ENCODE measurements around the gene KRT82. TPM values are rescaled to one million over a fixed set of nuclear protein-coding genes. Genes with fewer than 3 reads are reported as not detected.

Gene KRT82
- polyA plus RNA-seq, 3 donors = not detected

DNA sequence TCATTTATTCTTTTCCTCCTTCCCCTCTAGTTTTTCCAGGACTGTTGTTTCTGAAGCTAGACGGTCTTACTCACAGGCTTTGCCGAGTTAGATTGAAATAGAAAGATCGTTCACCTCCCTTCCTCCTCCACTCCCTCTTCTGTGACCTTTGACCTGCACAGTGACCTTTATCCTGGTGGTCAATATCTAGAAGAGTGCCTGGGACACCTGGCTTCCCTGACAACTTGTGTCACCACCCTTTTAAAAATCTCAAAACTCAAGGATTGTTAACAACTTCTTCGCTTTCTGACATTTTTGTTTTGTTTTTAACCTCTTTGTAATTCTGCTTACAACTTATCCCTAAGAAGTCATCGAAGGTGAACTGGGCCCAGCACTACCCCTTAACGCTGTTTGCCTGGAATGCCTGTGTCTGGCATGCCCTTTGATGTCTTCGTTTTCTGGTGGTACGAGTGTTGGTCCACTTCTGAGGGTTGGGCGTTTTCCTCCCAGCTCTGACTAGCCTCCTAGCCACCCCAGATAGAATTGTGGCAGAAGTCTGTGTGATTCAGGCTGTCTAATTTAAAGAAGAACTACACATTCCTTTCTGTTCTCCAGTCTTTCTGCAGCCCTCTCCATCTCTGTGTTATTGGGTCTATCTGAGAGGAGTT lies 30.8 kb upstream of the KRT82 start:
- WGBS, 3 donors = 61 to 78% (median 76%) methylated on average over 9 of the region's 9 CpGs
- no peak overlapping the region for H3K27ac ChIP-seq (ENCODE audit: low read depth, low read length)

DNA sequence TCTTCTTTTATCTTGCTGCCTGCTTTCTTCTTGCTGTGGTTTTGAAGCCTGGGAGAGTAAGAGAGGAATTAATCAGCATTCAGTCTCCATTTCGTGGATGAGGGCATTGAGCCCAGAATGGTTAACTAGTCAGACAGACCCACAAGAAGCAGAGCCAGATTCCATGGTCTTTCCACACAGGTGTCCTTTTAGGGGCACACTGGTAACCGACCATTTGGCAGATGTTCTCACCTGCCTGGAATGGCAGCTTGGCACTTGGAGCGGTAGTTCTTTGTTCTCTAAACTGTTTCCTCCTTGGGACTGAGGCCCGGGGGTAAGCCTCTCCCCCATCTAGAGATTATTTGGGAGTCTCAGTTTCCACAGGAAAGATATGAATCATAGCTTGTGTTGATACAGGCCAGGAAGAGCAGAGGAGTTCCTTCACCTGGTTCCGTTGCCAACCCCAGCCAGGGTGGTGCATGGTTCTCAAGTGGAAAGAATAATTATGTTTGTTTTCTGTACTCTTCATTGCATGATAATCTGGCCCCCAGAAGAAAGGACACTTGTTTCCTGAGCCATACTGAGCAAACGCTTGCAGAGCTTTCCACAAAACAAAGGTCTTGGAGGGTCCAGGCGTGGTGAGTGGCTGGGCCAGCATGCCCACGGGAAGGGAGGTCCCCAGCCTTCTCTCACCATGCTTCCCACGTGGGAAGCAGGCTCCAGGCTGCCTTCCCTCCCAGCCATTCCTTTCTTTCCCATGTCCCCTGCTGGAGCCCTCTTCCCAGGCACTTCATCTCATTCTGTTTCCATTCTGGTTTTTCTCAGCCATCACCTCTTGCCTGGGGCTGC lies 30.1 kb upstream of the KRT82 start:
- WGBS, 3 donors = 46 to 61% (median 55%) methylated on average over 9 of the region's 9 CpGs
- no peak overlapping the region for H3K27ac ChIP-seq (ENCODE audit: low read depth, low read length)

DNA sequence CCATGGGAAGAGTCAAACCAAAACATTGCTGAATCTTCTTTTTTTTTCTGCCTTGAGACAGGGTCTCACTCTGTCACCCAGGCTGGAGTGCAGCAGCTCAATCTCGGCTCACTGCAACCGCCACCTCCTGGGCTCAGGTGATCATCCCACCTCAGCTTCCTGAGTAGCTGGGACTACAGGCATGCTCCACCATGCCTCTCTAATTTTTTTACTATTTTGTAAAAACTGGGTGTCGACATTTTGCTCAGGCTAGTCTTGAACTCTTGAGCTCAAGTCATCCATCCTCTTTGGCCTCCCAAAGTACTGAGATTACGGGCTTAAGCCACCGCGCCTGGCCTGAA lies 29.5 kb upstream of the KRT82 start:
- no peak overlapping the region for H3K27ac ChIP-seq (ENCODE audit: low read depth, low read length)
- 77 to 83% (median 82%) methylated on average over 6 of the region's 6 CpGs for WGBS, 3 donors

DNA sequence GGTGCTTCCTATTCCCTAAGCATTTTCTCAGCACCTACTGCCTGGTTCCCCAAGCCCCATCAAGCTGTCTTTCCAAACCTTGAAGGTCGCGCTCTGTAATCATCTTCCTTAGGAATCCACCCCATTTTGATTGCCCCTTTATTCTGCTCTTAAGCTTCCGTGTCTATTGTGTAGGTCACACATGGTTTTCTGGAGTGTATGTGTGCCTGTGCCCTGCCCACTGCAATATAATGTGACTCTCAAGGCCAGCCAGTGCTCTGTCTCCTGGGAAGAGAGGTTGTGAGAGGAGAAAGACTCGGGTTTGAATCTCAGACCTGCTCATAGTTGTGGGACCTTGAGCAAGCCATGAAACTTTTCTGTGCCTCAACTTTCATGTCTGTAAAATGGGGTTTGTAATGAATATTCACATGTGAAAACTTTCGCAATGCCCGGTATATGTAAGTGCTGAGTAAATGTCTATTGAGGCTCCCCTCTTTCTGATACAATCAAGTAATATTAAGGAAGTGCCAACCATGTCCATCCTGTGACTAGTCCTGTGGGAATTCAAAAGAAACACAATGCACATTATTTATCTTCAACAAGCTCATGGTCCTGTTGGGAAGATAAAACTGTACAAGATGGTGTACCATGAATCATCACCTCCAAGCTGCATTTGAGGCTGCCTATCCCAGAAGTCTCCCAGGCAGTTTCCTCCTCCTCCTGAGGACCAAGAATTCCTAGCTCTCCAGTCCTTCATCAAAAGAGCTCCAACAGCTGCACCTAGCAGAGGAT lies 28.8 kb upstream of the KRT82 start:
- WGBS, 3 donors = 89 to 93% (median 90%) methylated on average over 6 of the region's 6 CpGs
- no peak overlapping the region for H3K27ac ChIP-seq (ENCODE audit: low read depth, low read length)

DNA sequence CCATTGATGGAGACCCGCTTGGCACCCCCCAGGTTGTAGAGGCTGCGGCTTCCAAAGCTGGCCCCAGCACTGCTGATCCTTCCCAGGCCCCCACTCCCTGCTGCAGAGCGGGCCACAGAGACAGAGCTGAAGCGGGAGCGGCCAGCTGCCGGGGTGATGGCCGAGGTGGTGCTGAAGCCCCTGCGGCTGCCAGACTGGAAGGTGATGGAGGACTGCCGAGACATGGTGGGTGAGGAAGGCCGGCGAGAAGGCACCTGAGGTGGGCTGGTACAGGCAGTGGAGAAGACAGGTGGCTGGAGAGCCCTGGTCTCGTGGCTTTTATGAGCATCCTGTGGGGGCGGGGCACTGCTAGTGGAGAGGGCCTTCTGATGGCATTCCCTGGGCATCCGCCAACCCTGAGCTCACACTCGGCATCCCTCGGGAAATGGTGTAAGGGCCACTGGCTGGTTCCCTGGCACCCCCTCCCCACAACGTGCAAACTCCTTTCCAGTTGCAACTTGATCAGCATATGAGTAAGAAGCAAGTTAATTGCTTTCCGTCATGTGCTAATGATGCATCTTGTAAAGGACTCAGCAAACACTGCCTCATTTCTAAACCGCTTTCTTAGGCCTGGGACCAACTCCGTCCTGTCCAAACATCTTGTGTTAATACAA lies 28.1 kb upstream of the KRT82 start, which contains the start of gene KRT75:
Gene KRT75, minus strand, starts transcription at position 291 of the 653 bp plus-strand sequence. Its CDS starts 67 bp downstream, at position 224.
- H3K27ac ChIP-seq (ENCODE audit: low read depth, low read length) = no peak within 1 kb of the TSS
- WGBS, 3 donors = 80 to 88% (median 86%) methylated on average over 19 to 20 of the region's 20 CpGs

DNA sequence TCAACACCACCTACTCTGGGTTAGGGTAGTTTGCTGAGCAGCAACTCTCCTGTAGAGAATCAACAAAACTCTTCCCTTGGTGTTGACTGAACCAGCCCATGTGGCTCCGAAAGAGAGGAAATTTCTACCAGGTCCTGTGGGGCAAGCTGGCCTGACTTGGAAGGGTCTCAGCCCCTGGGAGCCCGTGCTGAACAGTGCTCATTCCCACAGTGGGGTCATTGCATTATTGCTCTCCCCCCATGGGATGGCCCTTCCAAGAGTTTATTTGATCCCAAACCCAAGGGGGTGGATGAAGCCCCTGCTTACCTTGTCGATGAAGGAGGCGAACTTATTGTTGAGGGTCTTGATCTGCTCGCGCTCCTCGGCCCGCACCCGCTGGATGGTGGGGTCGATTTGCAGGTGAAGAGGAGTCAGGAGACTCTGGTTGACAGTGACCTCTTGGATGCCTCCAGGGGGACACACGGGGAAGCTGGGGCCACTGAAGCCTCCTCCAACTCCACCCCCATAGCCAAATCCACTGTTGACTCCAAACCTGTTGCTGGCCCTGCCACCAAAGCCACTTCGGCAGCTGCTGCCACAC lies 27.5 kb upstream of the KRT82 start:
- WGBS, 3 donors = 90 to 93% (median 93%) methylated on average over 12 of the region's 12 CpGs
- H3K27ac ChIP-seq (ENCODE audit: low read depth, low read length) = no peak overlapping the region

DNA sequence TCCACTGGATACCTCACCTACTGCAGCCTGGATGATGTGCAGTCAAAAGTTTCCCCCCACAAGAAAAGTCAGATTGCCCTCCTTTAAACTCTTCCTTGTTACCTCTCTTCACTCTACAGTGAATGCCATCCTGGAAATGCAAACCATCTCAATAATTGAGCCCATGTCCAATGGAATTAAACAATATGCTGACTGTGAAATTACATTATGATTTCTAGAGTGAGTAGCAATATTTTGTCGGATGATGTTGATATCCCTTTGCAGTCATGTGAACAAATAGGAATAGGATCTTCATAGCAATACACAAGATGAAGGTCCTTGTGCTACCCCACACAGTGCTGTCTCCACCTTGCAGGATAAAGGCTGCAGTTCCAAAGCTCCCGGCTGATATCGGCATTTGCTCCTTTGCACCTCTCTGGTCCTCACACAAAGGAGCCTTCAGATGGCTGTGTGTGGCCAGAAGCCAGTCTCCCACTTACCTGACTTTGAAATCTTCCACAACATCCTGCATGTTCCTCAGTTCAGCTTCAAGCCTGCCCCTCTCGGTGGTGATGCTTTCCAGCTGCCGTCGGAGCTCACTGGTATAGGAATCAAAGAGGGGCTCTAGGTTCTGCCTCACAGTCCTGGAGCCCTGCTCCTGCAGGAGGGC lies 26.5 kb upstream of the KRT82 start:
- no peak overlapping the region for H3K27ac ChIP-seq (ENCODE audit: low read depth, low read length)
- WGBS, 3 donors = 81 to 86% (median 83%) methylated on average over 6 of the region's 6 CpGs

DNA sequence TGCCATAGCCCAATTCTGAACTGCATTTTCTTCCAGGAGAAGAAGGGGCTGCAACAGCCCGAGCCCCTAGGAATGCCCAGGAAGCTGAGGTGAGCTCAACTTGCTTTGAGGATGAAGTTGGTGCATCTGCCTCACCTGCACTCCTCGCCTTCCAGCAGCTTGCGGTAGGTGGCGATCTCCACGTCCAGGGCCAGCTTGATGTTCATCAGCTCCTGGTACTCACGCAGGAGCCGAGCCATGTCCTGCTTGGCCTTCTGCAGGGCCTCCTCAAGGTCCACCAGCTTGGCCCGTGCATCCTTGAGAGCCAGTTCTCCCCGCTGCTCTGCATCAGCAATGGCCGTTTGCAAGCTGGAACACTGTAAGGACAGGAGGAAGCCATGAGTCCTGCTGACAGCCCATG lies 22.0 kb upstream of the KRT82 start:
- H3K27ac ChIP-seq (ENCODE audit: low read depth, low read length) = no peak overlapping the region
- 83 to 89% (median 85%) methylated on average over 10 of the region's 10 CpGs for WGBS, 3 donors

DNA sequence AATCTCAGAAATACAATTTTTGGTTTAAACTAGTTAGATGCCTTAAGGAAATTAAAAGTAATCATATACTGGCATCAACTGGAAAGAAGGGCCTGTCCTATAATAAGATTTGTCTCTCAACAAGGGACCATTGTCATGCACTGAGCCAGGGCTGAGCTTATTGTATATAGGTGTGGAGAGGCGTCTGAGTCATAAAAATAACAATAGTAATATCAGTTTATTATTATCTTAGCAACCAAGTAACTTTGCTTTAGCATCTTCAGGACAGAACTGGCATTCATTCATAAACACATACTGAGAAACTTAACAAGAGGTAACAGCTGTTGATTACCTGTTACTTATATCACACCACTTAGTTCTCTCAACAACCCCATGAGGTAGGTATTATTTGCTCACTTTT lies 20.9 kb upstream of the KRT82 start:
- 83 to 97% (median 87%) methylated on average over 1 of the region's 1 CpG for WGBS, 3 donors
- H3K27ac ChIP-seq (ENCODE audit: low read depth, low read length) = no peak overlapping the region

DNA sequence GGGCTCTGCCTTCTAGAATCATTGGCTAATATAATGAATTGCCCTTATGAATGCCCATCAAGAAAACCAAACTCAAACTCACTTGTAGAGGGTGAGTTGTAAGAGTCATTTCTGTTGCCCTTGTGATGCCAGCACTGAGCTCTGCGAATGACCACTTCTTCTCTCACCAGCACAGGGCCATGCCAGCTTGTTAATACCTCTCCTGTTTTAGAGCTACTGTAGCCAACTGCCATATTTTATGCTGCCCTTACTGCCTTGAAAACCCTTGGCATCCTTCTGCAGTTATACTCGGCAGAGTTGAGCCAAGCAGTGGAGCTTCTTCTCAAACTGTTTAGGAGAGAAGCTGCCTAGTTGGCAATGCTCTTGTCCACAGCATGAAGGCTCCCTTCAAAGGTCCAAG lies 19.9 kb upstream of the KRT82 start:
- 88 to 95% (median 94%) methylated on average over 2 of the region's 2 CpGs for WGBS, 3 donors
- H3K27ac ChIP-seq (ENCODE audit: low read depth, low read length) = no peak overlapping the region

DNA sequence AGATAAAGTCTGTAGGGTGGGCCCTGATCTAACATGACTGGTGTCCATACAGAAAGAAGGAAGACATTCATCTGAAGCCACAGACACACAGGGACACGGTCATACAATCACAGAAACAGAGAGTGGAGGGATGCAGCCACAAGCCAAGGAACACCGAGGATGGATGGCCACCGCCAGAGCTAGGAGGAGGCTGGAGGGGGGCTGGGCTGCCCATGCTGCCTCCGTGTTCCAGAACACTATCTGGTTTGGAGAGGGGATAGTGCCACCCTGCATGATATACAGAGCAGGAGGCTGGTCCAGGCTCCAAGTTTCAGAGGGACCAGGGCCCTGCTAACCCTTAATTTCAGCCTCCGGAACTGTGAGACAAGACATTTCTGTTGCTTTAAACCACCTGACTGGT lies 19.3 kb upstream of the KRT82 start:
- no peak overlapping the region for H3K27ac ChIP-seq (ENCODE audit: low read depth, low read length)
- 85 to 90% (median 85%) methylated on average over 5 of the region's 5 CpGs for WGBS, 3 donors

DNA sequence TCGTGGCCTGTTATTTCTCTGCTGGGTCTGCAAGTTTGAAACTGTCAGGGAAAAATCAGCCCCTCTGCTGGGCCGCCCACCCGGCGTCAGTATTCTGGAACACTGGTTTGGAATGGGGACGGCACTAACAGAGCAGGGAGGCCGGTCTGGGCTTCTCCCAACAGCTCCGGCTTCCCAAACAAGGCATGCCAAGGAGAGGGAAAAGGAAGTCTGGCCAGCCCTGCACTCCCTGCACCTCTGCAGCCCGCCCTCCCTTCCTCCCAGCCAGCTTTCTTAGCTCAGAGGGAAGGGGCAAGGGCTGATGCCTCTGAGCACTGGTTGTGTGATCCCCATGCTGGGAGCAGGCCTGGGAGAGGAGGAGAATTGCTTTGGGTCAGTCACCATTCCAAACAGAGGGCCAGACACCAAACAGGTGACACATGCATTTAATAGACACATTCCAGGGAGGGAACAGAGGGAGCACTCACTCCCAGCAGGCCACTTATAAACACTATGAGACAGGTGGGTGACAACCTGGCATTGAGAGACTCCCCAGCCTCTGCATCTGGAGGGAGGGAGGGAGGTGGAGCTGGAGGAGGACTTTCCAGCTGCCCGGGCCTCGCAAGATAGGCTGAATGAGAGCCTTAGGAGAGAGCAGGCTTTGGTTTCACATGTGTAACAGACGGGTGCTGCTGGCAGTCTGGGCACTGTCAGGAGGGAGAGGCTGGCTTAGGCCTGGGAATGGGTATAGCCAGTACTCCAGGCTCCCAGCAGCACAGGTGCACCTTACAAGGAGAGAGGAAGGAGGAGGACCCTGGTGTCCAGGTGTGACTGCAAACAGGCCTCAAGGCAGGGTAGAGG lies 17.7 kb upstream of the KRT82 start:
- WGBS, 3 donors = 42 to 64% (median 53%) methylated on average over 11 of the region's 11 CpGs

DNA sequence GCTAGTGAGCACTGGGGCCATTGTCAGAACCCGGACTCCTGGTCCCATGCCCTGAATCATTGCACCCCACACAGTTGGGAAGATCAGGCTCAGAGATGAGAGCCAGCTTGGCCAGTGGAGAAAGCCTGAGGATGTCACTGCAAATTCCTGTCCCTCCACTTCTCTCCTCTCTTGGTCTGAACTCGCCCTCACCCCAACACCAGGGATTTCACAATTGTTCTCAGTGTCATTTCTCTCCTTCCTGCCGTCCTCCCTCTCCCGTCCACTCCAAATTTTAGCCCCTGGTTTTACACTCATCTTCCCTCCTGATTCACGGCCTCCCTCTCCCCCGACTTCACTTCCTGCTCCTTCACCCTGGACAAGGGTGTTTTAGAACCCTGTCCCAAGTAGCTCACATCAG lies 16.9 kb upstream of the KRT82 start:
- WGBS, 3 donors = 47 to 73% (median 49%) methylated on average over 6 of the region's 6 CpGs
- no peak overlapping the region for H3K27ac ChIP-seq (ENCODE audit: low read depth, low read length)

More for the DNA sequence above, 17.7 kb upstream of the KRT82 start:
- H3K27ac ChIP-seq (ENCODE audit: low read depth, low read length) = no peak overlapping the region

DNA sequence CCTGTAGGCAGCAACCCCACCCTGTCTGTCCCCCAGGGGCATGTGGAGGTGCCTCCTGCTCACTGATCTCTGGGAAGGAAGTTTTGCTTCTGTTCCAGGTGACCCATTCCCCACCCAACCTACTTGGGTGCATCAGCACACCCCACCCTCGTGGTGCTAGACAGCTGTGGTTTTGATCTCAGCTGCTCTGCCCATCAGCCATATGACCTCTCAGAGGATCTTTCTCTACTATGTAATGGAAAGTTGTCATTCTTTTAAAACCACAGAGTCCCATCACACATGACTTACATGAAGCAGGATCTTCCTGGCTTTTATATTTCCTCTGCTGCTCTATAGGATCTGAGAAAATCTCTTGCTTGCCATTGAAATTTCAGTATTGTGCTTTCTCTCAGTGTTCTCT lies 13.5 kb upstream of the KRT82 start:
- WGBS, 3 donors = 53 to 80% (median 56%) methylated on average over 1 of the region's 1 CpG
- no peak overlapping the region for H3K27ac ChIP-seq (ENCODE audit: low read depth, low read length)

DNA sequence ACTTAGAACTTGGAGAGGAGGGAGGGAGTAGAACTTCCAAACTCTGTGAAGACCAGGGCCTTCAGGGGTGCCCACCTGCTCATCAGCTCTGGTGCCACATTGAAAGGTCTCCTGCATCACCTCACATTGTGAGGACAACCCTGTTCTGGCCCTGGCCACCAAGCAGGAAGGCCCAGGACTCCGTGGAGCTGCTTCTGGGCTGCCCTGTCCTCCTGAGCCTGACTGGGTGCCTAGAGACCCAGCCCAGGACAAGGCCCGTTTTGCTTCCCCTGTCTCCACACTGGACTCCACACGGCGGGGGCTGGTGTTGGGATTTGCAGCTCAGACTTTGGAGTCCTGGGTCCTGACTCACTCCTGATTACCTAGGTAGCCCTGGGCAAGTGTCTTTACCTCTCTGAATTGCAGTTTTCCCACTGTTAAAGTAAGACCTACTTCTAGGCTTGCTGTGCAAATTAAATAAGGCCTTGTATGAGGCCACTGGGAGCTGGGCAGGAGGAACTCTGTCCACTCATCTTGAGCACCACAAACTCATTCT lies 12.5 kb upstream of the KRT82 start:
- WGBS, 3 donors = 85 to 89% (median 86%) methylated on average over 4 of the region's 4 CpGs
- H3K27ac ChIP-seq (ENCODE audit: low read depth, low read length) = no peak overlapping the region

DNA sequence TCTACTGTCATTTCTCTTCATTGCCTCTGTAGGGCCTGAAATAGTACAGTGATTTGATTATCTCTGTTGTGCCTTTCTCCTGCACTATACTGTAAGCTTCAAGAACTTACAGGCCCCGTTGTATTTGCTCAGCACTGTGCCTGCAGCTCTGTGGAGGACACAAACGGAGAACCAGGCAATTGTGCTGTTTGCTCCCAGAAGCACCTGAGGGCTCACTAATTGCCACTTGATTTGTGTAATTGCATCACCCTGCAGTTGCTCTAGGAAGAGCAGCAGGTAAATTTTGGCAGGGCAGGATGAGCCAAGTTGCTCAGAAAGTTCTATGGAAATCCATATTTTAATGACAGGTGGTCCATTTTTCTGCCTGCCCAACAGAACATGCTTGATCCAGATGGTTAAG lies 11.6 kb upstream of the KRT82 start:
- H3K27ac ChIP-seq (ENCODE audit: low read depth, low read length) = no peak overlapping the region

DNA sequence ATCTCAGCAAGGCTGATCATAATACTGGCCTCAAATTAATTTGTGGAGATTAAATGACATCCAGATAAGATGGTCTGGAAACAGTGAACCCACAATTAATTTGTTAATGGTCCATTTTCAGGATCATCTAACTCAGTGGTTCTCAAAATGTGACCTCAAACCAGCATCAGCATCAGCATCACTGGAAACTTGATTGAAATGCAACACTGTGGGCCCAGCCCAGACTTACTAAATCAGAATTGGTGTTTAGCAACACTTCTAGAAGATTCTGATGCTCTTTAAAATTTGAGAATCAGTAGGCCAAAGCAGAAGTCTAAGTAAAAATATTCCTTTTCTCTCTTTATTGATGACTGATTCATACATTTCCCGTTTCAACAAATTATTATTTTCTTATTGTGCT lies 10.7 kb upstream of the KRT82 start:
- no peak overlapping the region for H3K27ac ChIP-seq (ENCODE audit: low read depth, low read length)
- 51 to 84% (median 66%) methylated on average over 1 of the region's 1 CpG for WGBS, 3 donors

More for the DNA sequence above, 11.6 kb upstream of the KRT82 start:
- 73 to 91% (median 82%) methylated on average over 2 of the region's 2 CpGs for WGBS, 3 donors

Measured in adipose tissue (tissue), 3 donors.